ENCODE results near the gene MYLK3.

DNA sequence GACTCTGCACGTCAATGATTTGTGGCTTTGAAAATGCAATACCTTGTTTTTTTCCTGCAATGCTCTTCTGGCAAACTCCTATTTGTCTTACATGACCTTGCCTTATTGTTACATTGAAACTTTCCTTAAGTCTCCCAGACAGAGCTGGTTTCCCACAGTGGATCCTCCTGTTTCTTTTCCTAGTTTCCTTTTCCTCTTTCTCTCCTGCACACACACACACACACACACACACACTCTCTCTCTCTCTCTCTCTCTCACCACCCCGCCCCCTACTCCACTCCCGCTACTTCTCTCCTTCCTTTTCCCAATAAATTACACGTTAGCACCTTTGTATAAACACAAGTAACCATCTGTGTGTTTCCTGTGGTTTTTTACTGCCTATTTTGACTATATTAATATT, 56.4 kb downstream of the MYLK3 start:
- TF ChIP-seq CTCF (IDR thresholded peaks at IDR 0.05) (no peak), POLR2A (IDR thresholded peaks at IDR 0.05) (no peak)

Measured in right lobe of liver (tissue), 4 donors.